ENCODE measurements around the gene CENPO.
"Not testable (repeated sequence)": the region's sequence is repeated elsewhere in the genome, so short reads cannot be mapped to it uniquely, and the experiment has no call there.

CENPO gene

GRCh38 chr2:24824966-24825882, 32.0 kb downstream of the CENPO start:
- DNase-seq (ENCODE audit: low spot score) = no peak

- no peak for DNase-seq (ENCODE audit: low spot score)
Measured at GRCh38 chr2:24825883-24826772, 32.9 kb downstream of the CENPO start.

DNA sequence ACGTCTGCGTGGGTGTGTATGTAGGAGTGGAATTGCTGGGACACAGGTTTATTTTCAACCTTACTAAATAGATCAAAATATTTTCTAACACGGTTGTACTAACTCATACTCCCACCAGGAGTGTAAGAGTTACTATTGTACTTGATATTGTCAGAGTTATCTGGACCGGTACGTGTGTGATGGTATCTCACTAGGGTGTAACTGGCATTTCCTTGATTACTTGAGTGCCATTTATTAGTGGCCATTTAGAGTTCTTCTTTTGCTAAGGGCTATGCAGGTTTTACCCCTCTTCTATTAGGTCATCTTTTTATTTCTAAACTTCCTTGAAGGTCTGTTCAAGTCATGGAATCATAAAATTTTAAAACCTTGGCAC, 33.5 kb downstream of the CENPO start:
- no peak for DNase-seq (ENCODE audit: low spot score)

DNA sequence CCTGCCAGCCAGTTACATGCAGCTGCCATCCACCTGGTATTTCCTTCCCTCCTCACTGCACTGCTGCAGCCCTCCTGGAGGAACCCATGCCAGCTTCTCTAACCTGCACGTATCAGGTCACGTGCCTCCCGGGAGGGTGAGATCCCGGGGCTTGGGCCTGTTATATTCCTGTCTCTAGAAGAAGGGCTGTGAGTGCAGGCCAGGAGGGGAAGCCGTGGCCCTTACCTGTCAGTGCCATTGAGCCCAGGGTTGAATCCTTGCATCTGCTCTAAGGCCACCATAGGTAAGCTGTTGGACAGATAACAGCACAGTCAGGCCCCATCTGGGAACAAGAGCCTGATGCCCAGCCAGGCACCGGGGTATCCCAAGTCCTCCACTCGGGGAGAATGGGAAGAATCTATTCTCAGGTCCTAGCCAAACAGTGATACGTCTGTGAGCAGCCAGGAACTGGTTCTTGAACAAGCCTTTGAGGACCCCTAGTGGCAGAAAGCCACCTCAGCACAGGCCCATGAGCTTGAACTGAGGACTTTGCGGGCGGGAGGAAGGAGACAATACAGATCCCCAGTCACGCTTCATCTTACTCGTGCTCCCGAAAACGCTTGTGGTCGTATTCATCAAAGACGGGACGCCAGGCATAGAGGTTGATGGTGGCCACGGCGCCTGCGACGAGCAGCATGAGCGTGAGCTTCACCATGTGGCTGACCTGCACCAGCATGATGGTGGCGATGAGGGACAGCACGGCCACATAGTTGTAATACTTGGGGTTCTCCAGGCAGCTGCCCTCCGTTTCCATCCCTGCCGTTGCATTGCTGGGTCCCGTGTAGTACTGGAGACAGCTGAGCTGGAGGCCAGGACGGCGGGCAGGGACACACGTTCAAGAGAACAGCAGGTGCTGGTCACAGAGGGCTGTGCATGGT, 34.4 kb downstream of the CENPO start:
- DNase-seq (ENCODE audit: low spot score) = peak; percentile 95

DNA sequence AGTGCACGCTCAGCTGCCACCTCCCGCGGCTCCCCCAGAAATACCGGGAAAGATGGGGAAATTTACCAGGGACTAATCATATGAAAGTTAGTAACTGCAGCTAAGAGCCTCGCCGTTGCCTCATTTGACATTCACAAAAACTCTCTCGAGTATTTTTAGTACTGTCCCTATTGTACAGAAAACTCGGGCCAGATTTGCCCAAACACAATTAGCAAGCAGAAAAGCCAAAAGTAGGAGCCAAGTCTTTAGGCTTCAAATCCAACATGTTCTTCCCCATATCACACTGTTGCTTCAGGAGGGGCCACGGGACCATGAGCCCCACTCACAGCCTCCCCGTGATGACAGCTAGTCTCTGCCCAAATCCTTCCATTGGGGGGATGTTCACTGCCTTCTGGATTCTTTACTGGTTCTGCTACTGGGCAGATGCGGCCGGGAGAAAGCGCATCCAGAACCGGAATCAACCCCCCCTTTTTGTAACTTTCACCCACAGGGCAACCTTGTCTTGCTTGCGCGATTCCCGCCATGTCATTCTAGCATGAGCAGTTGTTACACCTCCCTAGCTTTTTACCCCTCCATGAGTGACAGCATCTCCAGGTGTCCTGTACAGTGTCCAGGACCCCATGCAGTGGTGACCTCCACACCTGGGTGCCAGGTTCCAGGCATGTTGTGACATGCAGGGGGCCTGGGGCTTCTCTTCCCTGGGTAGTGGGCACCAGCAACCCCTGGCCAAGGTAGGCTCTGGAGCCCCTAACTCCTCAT, 35.2 kb downstream of the CENPO start:
- no peak for DNase-seq (ENCODE audit: low spot score)

- DNase-seq (ENCODE audit: low spot score) = peak; percentile 48
Measured at GRCh38 chr2:24830351-24830750, 37.1 kb downstream of the CENPO start.

- no peak for DNase-seq (ENCODE audit: low spot score)
Measured at GRCh38 chr2:24830786-24831185, 37.6 kb downstream of the CENPO start.

GRCh38 chr2:24831221-24832072, 38.2 kb downstream of the CENPO start:
- DNase-seq (ENCODE audit: low spot score) = no peak

- DNase-seq (ENCODE audit: low spot score) = peak; percentile 90
Measured at GRCh38 chr2:24832073-24832461, 38.8 kb downstream of the CENPO start.

DNA sequence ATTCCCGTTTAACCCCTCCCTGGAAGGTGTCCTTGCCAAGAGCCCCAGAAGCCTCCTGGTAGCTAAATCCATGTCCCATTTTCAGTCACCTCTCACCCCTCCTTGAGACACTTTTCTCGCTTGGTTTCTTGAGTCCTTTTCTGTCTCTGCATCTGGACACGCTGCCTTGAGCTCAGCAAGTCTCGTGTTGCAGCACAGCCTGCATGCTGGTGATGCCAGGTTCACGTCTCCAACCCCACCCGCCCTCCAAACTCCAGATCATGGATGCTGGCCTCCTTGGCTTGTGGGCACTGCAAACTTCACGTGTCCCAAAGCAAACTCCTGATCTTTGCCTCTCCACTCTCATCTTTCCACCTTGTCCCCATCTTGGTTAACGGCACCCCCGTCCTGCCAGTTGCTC, 39.3 kb downstream of the CENPO start:
- DNase-seq (ENCODE audit: low spot score) = no peak

GRCh38 chr2:24832931-24833701, 39.9 kb downstream of the CENPO start:
- peak; percentile 59 for DNase-seq (ENCODE audit: low spot score)

GRCh38 chr2:24833821-24834732, 40.9 kb downstream of the CENPO start:
- DNase-seq (ENCODE audit: low spot score) = no peak

GRCh38 chr2:24834733-24835395, 41.6 kb downstream of the CENPO start:
- no peak for DNase-seq (ENCODE audit: low spot score)

- DNase-seq (ENCODE audit: low spot score) = not testable (repeated sequence)
Measured at GRCh38 chr2:24835411-24835810, 42.2 kb downstream of the CENPO start.

GRCh38 chr2:24836206-24836605, 43.0 kb downstream of the CENPO start:
- DNase-seq (ENCODE audit: low spot score) = no peak

DNA sequence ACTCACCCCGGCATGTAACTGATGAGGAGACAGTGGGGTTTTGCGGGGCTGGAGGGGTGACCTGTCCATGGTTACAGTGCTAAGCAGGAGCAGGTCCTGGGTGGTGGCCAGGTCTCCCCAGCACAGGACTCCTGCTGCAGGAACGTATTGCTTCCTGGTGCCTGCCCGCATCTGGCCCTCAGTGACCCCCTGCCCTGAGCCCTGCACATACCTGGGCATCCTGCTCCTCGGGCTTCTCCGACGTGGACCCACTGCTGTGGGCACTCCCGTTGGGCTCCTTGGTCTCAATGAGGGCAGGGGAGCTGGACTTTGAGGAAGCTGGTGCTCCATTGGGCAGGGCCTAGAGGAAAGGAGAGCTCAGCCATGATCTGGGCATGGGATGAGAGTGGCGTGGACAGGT, 43.5 kb downstream of the CENPO start:
- no peak for DNase-seq (ENCODE audit: low spot score)

GRCh38 chr2:24837996-24838513, 44.8 kb downstream of the CENPO start:
- no peak for DNase-seq (ENCODE audit: low spot score)
